ENCODE data around the gene SUSD1.

GRCh38 chr9:112002131-112002846, 172.8 kb downstream of the SUSD1 start:
- no peak for TF ChIP-seq CTCF (tag by site-specific recombination; IDR thresholded peaks at IDR 0.05)
- TF ChIP-seq, protein P1, sequence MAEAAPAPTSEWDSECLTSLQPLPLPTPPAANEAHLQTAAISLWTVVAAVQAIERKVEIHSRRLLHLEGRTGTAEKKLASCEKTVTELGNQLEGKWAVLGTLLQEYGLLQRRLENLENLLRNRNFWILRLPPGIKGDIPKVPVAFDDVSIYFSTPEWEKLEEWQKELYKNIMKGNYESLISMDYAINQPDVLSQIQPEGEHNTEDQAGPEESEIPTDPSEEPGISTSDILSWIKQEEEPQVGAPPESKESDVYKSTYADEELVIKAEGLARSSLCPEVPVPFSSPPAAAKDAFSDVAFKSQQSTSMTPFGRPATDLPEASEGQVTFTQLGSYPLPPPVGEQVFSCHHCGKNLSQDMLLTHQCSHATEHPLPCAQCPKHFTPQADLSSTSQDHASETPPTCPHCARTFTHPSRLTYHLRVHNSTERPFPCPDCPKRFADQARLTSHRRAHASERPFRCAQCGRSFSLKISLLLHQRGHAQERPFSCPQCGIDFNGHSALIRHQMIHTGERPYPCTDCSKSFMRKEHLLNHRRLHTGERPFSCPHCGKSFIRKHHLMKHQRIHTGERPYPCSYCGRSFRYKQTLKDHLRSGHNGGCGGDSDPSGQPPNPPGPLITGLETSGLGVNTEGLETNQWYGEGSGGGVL (tag by site-specific recombination; IDR thresholded peaks at IDR 0.05), result no peak

Measured in HEK293 (cell line).